KMS-11 (cell line): ENCODE data around the gene SLC2A8.

Experiments
- H2AFZ ChIP-seq: fragments of 200-600 bp; sonication (generic); 2 replicates; pipeline ENCODE4 v1.6.1; 2016; ENCODE audit warnings: antibody characterized with exemption, mixed run types, low read depth
- H3K27ac ChIP-seq: fragments of 200-600 bp; sonication (generic); 2 replicates; pipeline ENCODE4 v1.6.1; 2016; ENCODE audit warnings: mild to moderate bottlenecking, mixed run types
- H3K27me3 ChIP-seq: fragments of 200-600 bp; sonication (generic); 2 replicates; pipeline ENCODE4 v1.6.1; 2017; ENCODE audit warnings: mild to moderate bottlenecking, low read depth, mixed run types, moderate library complexity; ENCODE audit not compliant: insufficient read depth
- H3K36me3 ChIP-seq: fragments of 200-600 bp; sonication (generic); 2 replicates; pipeline ENCODE4 v1.6.1; 2017; ENCODE audit warnings: mild to moderate bottlenecking, mixed run types; ENCODE audit not compliant: insufficient read depth
- H3K4me1 ChIP-seq: fragments of 200-600 bp; sonication (generic); 2 replicates; pipeline ENCODE4 v1.6.1; 2016; ENCODE audit warnings: mild to moderate bottlenecking, low read depth, mixed run types; ENCODE audit not compliant: poor library complexity, severe bottlenecking
- H3K4me2 ChIP-seq: fragments of 200-600 bp; sonication (generic); 2 replicates; pipeline ENCODE4 v1.7.0; 2016; ENCODE audit warnings: mild to moderate bottlenecking, mixed run types
- H3K4me3 ChIP-seq: fragments of 200-600 bp; sonication (generic); IDR thresholded peaks from 2 replicates; pipeline ENCODE4 v1.6.1; 2017; ENCODE audit warnings: low read depth, low read length, mixed read lengths; ENCODE audit not compliant: insufficient read depth
- H3K79me2 ChIP-seq: fragments of 200-600 bp; sonication (generic); 2 replicates; pipeline ENCODE4 v1.6.1; 2016; ENCODE audit warnings: low read depth, mixed run types; ENCODE audit not compliant: insufficient read depth
- H3K9ac ChIP-seq: fragments of 200-600 bp; sonication (generic); 2 replicates; pipeline ENCODE4 v1.6.1; 2016; ENCODE audit warnings: mild to moderate bottlenecking, mixed run types
- H4K20me1 ChIP-seq: fragments of 200-600 bp; sonication (generic); 2 replicates; pipeline ENCODE4 v1.6.1; 2016; ENCODE audit warnings: mild to moderate bottlenecking, mixed run types; ENCODE audit not compliant: insufficient read depth
- TF ChIP-seq, protein P1 (sequence below): fragments of 200-600 bp; sonication (generic); conservative IDR thresholded peaks from 2 replicates; pipeline ENCODE4 v1.6.1; 2017; ENCODE audit warnings: low read depth, mild to moderate bottlenecking, antibody characterized with exemption, low read length, moderate library complexity, mixed read lengths

The SLC2A8 gene

DNA sequence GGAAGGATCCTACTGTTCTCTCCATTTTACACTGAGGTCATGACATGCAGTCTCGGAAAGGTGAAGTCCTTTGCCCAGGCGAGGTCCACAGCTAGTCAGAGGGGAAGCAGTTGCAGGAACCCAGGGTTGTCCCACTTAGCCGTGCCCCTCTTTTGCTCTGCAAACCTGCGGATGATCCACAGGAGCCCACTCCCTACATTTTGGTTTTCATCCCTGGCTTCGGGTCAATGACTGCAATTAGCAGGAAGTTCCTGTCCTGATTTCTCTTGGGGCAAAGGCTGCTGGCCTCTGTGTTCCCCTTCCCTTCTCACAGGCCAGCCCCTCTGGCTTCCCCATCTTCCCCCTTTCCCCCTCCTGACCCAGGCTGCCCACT is 1.3 kb downstream of the SLC2A8 start:
- H2AFZ ChIP-seq, result peak overlapping the region; percentile 16; the same call in 1 of the 2 replicates
- H3K36me3 ChIP-seq, result no peaks in the 10 kb centered on the region
- H3K4me1 ChIP-seq, result peaks cover 51% of the 10 kb centered on the region
- H4K20me1 ChIP-seq, result no peaks in the 10 kb centered on the region
- peak overlapping the region; percentile 96 for H3K4me2 ChIP-seq
- TF ChIP-seq, protein P1, sequence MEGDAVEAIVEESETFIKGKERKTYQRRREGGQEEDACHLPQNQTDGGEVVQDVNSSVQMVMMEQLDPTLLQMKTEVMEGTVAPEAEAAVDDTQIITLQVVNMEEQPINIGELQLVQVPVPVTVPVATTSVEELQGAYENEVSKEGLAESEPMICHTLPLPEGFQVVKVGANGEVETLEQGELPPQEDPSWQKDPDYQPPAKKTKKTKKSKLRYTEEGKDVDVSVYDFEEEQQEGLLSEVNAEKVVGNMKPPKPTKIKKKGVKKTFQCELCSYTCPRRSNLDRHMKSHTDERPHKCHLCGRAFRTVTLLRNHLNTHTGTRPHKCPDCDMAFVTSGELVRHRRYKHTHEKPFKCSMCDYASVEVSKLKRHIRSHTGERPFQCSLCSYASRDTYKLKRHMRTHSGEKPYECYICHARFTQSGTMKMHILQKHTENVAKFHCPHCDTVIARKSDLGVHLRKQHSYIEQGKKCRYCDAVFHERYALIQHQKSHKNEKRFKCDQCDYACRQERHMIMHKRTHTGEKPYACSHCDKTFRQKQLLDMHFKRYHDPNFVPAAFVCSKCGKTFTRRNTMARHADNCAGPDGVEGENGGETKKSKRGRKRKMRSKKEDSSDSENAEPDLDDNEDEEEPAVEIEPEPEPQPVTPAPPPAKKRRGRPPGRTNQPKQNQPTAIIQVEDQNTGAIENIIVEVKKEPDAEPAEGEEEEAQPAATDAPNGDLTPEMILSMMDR, result 0 out of 2 replicates have a peak, but pooled peaks have one; percentile 8
- H3K4me3 ChIP-seq, result peak overlapping the region; percentile 73
- H3K79me2 ChIP-seq, result peaks cover 39% of the 10 kb centered on the region
- H3K27ac ChIP-seq, result peak overlapping the region; percentile 9; the same call in 1 of the 2 replicates
- H3K9ac ChIP-seq, result peak overlapping the region; percentile 62; the same call in 1 of the 2 replicates
- H3K27me3 ChIP-seq, result no peaks in the 10 kb centered on the region

DNA sequence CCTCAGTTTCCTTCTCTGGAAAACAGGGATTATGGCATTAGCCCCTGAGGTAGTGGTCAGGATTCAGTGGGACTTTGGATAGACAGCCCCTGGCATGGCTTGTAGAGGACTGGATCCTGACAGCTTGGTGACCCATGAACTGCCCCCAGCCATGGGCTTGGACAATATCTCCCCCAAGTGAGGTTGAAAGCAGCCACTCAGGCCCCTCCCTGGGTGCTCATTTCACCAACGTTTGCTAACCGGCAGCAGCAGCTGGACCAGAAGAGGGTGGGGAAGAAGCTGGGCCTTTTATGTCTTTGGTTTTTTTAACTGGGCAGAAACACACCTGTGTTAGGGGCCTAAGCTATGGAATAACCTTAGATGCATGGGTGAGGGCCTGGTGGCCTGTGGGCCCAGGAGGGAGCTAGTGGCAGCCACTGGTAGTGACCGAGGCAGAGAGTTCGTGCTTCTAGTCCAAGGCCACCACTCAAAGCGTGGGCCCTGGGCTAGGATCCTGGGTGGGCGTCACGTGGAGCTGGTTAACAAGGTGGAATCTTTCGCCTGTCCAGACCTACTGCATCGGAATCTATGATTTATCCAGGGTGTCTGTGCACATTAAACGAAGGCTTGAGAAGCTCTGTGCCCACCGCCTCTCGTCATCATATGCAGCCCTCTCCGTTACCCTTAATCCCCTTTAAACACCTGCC is 1.9 kb downstream of the SLC2A8 start:
- Histone ChIP-seq H3K36me3 (no peaks in the 10 kb centered on the region), H4K20me1 (no peaks in the 10 kb centered on the region), H3K27me3 (no peaks in the 10 kb centered on the region), H2AFZ (no peak overlapping the region), H3K27ac (peak overlapping the region; percentile 9; the same call in 1 of the 2 replicates), H3K79me2 (peaks cover 39% of the 10 kb centered on the region), H3K4me3 (peak overlapping the region; percentile 73), H3K9ac (peak overlapping the region; percentile 62; the same call in 1 of the 2 replicates), H3K4me1 (peaks cover 45% of the 10 kb centered on the region), H3K4me2 (peak overlapping the region; percentile 96)
- TF ChIP-seq, protein P1, result no peak

DNA sequence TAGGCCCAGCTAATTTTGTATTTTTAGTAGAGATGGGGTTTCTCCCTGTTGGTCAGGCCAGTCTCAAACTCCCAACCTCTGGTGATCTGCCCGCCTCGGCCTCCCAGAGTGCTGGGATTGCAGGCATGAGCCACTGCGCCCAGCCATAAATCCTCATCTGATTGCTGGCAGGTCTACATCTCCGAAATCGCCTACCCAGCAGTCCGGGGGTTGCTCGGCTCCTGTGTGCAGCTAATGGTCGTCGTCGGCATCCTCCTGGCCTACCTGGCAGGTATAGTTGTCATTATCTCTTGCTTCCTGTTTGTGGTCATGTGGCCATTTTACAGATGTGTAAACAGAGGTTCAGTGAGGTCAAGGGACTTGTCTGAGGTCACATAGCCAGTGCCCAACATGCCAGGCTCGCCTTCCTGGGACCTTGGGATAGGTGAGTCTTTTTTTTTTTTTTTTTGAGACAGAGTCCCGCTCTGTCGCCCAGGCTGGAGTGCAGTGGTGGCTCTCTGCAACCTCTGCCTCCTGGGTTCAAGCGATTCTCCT is 2.8 kb downstream of the SLC2A8 start:
- Histone ChIP-seq H3K36me3 (no peaks in the 10 kb centered on the region), H3K9ac (no peak overlapping the region), H3K4me2 (no peak overlapping the region), H4K20me1 (no peaks in the 10 kb centered on the region), H3K4me3 (no peak overlapping the region), H3K27me3 (no peaks in the 10 kb centered on the region), H2AFZ (no peak overlapping the region), H3K4me1 (peaks cover 36% of the 10 kb centered on the region), H3K79me2 (peaks cover 39% of the 10 kb centered on the region), H3K27ac (no peak overlapping the region)
- TF ChIP-seq, protein P1, result no peak

DNA sequence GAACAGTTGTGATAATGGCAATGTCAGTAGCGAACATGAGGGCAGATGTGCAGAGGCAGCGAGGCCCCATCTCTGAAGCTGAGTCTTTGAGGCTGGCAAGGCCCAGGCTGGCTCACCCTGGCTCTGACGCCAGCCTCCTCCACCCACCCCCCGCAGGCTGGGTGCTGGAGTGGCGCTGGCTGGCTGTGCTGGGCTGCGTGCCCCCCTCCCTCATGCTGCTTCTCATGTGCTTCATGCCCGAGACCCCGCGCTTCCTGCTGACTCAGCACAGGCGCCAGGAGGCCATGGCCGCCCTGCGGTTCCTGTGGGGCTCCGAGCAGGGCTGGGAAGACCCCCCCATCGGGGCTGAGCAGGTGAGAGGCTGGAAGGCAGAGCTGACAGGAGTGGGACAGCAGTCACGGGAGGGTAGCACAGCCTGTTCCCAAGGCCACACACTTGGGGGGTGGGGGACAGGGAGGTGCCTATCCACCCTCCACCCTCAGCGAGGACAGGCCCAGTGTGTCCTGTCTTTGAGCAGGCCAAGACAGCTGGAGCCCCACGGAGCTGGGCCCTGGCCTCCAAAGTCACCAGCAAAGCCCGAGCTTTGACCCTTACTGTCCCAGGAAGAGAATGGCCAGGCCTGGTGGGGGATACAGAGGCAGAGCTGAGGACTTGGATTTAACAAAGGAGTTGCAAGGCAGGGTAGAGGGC is 5.6 kb downstream of the SLC2A8 start:
- H2AFZ ChIP-seq, result no peak overlapping the region
- no peaks in the 10 kb centered on the region for H3K27me3 ChIP-seq
- H3K4me1 ChIP-seq, result peaks cover 22% of the 10 kb centered on the region
- TF ChIP-seq, protein P1, result no peak
- H3K4me2 ChIP-seq, result no peak overlapping the region
- H3K4me3 ChIP-seq, result no peak overlapping the region
- no peaks in the 10 kb centered on the region for H4K20me1 ChIP-seq
- H3K79me2 ChIP-seq, result peaks cover 39% of the 10 kb centered on the region
- H3K9ac ChIP-seq, result no peak overlapping the region
- H3K27ac ChIP-seq, result no peak overlapping the region
- H3K36me3 ChIP-seq, result no peaks in the 10 kb centered on the region
